ENCODE measurements around the gene IZUMO1. TPM values are rescaled to one million over a fixed set of nuclear protein-coding genes. Genes with fewer than 3 reads are reported as not detected.
A peak's percentile ranks its signal among the peaks of the same experiment; 100 is the strongest.

IZUMO1 gene
- polyA plus RNA-seq, 1 donor (not counting 4 experiments of a cell fraction or from before 2014, with no cell fraction given) = 0.63 TPM

DNA sequence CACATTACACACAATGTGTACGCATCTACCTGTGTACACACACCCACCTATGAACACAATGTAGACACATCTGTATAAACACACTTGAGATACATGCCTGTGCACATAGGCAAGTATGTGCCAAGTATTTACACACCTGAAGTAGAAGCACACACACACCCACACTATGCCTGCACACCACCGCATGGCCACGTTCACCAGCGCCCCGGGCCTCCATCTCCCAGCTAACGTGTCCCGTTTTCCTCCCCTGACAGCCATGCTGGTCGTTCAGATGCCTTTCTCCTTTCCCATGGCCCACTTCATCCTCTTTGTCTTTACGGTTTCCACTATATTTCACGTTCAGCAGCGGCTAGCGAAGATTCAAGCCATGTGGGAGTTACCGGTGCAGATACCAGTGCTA is 44.0 kb downstream of the IZUMO1 start:
- H3K9me3 ChIP-seq (ENCODE audit: control insufficient read depth, low read depth, low read length) = no peaks in the 10 kb centered on the region
- H3K27ac ChIP-seq (ENCODE audit: control insufficient read depth, insufficient read depth, low read length) = no peak overlapping the region
- no peaks in the 10 kb centered on the region for H3K9me1 ChIP-seq (ENCODE audit: control insufficient read depth, extremely low read depth, insufficient read depth, low read length)
- no peak overlapping the region for H2AFZ ChIP-seq (ENCODE audit: control insufficient read depth, low read length)
- H3K27me3 ChIP-seq (ENCODE audit: control insufficient read depth, extremely low read depth, insufficient read depth, low read length) = no peaks in the 10 kb centered on the region
- no peaks in the 10 kb centered on the region for H3K79me2 ChIP-seq (ENCODE audit: control insufficient read depth, insufficient read depth, low read length)
- H4K20me1 ChIP-seq (ENCODE audit: control insufficient read depth, extremely low read depth, insufficient read depth, low read length) = no peaks in the 10 kb centered on the region
- no peak overlapping the region for H3K4me2 ChIP-seq (ENCODE audit: control insufficient read depth, extremely low read depth, insufficient read depth, low read depth, low read length)
- no peak for FAIRE-seq
- peaks cover 10% of the 10 kb centered on the region for H3K4me1 ChIP-seq (ENCODE audit: control insufficient read depth, extremely low read depth, insufficient read depth, low read length)
- H3K4me3 ChIP-seq (ENCODE audit: control insufficient read depth in 2 of 3, extremely low read depth in 1 of 3, insufficient read depth in 2 of 3, low read depth in 1 of 3, low read length in 3 of 3) = no peak overlapping the region
- H3K36me3 ChIP-seq (ENCODE audit: control insufficient read depth in 2 of 2, extremely low read depth in 1 of 2, insufficient read depth in 2 of 2, low read length in 2 of 2) = peaks cover 0 to 8% of the 10 kb centered on the region in 2 experiments
- no peak for TF ChIP-seq EZH2 (IDR thresholded peaks at IDR 0.05; ENCODE audit: low read length)
- TF ChIP-seq, protein P1, sequence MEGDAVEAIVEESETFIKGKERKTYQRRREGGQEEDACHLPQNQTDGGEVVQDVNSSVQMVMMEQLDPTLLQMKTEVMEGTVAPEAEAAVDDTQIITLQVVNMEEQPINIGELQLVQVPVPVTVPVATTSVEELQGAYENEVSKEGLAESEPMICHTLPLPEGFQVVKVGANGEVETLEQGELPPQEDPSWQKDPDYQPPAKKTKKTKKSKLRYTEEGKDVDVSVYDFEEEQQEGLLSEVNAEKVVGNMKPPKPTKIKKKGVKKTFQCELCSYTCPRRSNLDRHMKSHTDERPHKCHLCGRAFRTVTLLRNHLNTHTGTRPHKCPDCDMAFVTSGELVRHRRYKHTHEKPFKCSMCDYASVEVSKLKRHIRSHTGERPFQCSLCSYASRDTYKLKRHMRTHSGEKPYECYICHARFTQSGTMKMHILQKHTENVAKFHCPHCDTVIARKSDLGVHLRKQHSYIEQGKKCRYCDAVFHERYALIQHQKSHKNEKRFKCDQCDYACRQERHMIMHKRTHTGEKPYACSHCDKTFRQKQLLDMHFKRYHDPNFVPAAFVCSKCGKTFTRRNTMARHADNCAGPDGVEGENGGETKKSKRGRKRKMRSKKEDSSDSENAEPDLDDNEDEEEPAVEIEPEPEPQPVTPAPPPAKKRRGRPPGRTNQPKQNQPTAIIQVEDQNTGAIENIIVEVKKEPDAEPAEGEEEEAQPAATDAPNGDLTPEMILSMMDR (optimal IDR thresholded peaks at IDR 0.05 in 1 of 3, IDR thresholded peaks at IDR 0.05 in 1 of 3, conservative IDR thresholded peaks at IDR 0.05 in 1 of 3; ENCODE audit: extremely low read depth in 1 of 3, insufficient read depth in 2 of 3, low read length in 3 of 3) = no peak
- H3K9ac ChIP-seq (ENCODE audit: control insufficient read depth, extremely low read depth, insufficient read depth, low read length) = no peak overlapping the region
- DNase-seq (ENCODE audit: low read depth, low spot score) = no peak
- dilution Hi-C loops (cut with MboI; ENCODE audit: extremely low pct_ligation_motif_present, low sequenced_read_pairs) = no loop called here

DNA sequence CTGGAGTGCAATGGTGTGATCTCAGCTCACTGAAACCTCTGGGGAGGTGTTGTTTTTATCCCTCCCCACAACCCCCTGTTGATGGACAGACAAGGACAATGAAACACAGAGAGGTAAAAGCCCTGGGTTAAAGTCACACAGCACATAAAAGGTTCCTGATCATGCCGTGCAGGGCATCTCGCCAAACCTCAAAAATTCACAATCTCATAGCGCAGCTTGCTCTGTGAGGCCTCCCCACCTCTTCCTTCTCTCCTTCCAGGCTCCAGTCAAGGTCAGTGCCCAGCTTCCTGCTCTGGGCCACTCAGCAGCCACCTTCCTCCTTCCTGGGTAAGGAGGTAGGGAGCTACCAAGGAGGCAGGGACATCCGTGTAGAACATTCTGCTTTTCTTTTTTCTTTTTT is 48.7 kb downstream of the IZUMO1 start:
- peak overlapping the region; percentile 26 for H3K27ac ChIP-seq (ENCODE audit: control insufficient read depth, insufficient read depth, low read length)
- H3K79me2 ChIP-seq (ENCODE audit: control insufficient read depth, insufficient read depth, low read length) = no peaks in the 10 kb centered on the region
- H4K20me1 ChIP-seq (ENCODE audit: control insufficient read depth, extremely low read depth, insufficient read depth, low read length) = no peaks in the 10 kb centered on the region
- no peaks in the 10 kb centered on the region for H3K27me3 ChIP-seq (ENCODE audit: control insufficient read depth, extremely low read depth, insufficient read depth, low read length)
- H3K36me3 ChIP-seq (ENCODE audit: control insufficient read depth in 2 of 2, extremely low read depth in 1 of 2, insufficient read depth in 2 of 2, low read length in 2 of 2) = peaks cover 0 to 3% of the 10 kb centered on the region in 2 experiments
- no peak overlapping the region for H3K9ac ChIP-seq (ENCODE audit: control insufficient read depth, extremely low read depth, insufficient read depth, low read length)
- H3K9me3 ChIP-seq (ENCODE audit: control insufficient read depth, low read depth, low read length) = no peaks in the 10 kb centered on the region
- dilution Hi-C loops (cut with MboI; ENCODE audit: extremely low pct_ligation_motif_present, low sequenced_read_pairs) = no loop called here
- peak; percentile 34 for FAIRE-seq
- TF ChIP-seq, protein P1 (optimal IDR thresholded peaks at IDR 0.05 in 1 of 3, IDR thresholded peaks at IDR 0.05 in 1 of 3, conservative IDR thresholded peaks at IDR 0.05 in 1 of 3; ENCODE audit: extremely low read depth in 1 of 3, insufficient read depth in 2 of 3, low read length in 3 of 3) = no peak
- TF ChIP-seq EZH2 (IDR thresholded peaks at IDR 0.05; ENCODE audit: low read length) = no peak
- H3K4me2 ChIP-seq (ENCODE audit: control insufficient read depth, extremely low read depth, insufficient read depth, low read depth, low read length) = no peak overlapping the region
- DNase-seq (ENCODE audit: low read depth, low spot score) = no peak
- no peak overlapping the region for H3K4me3 ChIP-seq (ENCODE audit: control insufficient read depth in 2 of 3, extremely low read depth in 1 of 3, insufficient read depth in 2 of 3, low read depth in 1 of 3, low read length in 3 of 3)
- H2AFZ ChIP-seq (ENCODE audit: control insufficient read depth, low read length) = no peak overlapping the region
- H3K9me1 ChIP-seq (ENCODE audit: control insufficient read depth, extremely low read depth, insufficient read depth, low read length) = no peaks in the 10 kb centered on the region
- peaks cover 26% of the 10 kb centered on the region for H3K4me1 ChIP-seq (ENCODE audit: control insufficient read depth, extremely low read depth, insufficient read depth, low read length)
